ENCODE data around the gene PRDM16.

DNA sequence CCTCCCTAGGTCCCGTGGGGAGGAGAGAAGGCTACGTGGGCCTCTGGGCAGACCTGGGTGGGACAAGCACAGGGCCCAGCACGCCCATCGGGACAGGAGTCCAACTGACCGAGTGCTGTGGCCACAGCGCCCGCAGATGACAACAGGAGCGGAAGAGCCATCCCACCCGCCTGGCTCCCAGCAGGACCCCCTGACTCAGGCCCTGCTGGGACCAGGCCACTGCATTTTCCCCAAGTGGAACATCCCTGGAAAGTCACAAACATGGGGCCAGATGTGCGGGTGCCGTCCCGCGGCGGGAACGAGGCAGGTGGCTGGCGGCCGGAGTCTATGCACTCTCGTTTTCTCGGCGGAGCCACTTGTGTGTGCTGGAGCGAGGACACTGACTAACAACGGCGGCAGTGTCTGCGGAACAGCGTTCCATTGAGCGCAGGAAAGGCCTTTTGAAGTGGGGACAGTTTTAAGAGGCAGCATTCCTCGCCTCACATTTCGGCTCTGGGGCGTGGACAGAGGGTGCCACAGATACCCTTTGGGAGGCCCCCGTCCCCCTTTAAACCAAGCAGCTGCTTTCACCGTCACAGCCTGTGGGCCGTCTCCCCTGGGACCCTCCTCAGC is 291.7 kb downstream of the PRDM16 start:
- TF ChIP-seq, protein P1, sequence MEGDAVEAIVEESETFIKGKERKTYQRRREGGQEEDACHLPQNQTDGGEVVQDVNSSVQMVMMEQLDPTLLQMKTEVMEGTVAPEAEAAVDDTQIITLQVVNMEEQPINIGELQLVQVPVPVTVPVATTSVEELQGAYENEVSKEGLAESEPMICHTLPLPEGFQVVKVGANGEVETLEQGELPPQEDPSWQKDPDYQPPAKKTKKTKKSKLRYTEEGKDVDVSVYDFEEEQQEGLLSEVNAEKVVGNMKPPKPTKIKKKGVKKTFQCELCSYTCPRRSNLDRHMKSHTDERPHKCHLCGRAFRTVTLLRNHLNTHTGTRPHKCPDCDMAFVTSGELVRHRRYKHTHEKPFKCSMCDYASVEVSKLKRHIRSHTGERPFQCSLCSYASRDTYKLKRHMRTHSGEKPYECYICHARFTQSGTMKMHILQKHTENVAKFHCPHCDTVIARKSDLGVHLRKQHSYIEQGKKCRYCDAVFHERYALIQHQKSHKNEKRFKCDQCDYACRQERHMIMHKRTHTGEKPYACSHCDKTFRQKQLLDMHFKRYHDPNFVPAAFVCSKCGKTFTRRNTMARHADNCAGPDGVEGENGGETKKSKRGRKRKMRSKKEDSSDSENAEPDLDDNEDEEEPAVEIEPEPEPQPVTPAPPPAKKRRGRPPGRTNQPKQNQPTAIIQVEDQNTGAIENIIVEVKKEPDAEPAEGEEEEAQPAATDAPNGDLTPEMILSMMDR (IDR thresholded peaks at IDR 0.05): no peak
- no peak for TF ChIP-seq POLR2A (IDR thresholded peaks at IDR 0.05)

Measured in uterus (tissue), 2 donors.